Liver (tissue), 3 donors: Measurements from ENCODE around the gene CBL.

Source experiments
- ATF3 ChIP-seq: IDR thresholded peaks from 2 replicates; pipeline ENCODE4 v1.6.1; 2016; ENCODE audit warnings: antibody characterized with exemption
- CTCF ChIP-seq: fragments of 150-350 bp; IDR thresholded peaks from 2 replicates; pipeline ENCODE4 v1.5.1; 2017; ENCODE audit warnings: improper control_type of control experiment, low read depth, low read length; ENCODE audit not compliant: missing input control
- EGR1 ChIP-seq, 2 donors: IDR thresholded peaks; 2 replicates each; pipeline ENCODE4 v1.6.1; 2016 to 2018; ENCODE audit warnings: antibody characterized with exemption in 2 of 2, low read depth in 2 of 2
- GABPA ChIP-seq, 2 donors: IDR thresholded peaks in 1 of 2; conservative IDR thresholded peaks in 1 of 2; 2 replicates each; pipeline ENCODE4 v1.6.1; 2016; ENCODE audit warnings: antibody characterized with exemption in 2 of 2, mild to moderate bottlenecking in 1 of 2, moderate library complexity in 1 of 2
- HNF4A ChIP-seq, 2 donors: conservative IDR thresholded peaks; 2 replicates each; pipeline ENCODE4 v1.6.1; 2016; ENCODE audit warnings: antibody characterized with exemption in 2 of 2, mild to moderate bottlenecking in 2 of 2
- MAX ChIP-seq: IDR thresholded peaks from 2 replicates; pipeline ENCODE4 v1.6.1; 2016; ENCODE audit warnings: antibody characterized with exemption
- RAD21 ChIP-seq, 2 donors: IDR thresholded peaks; 2 replicates each; pipeline ENCODE4 v1.6.1; 2016; ENCODE audit warnings: antibody characterized with exemption in 2 of 2, mild to moderate bottlenecking in 2 of 2
- REST ChIP-seq: IDR thresholded peaks from 2 replicates; pipeline ENCODE4 v1.6.1; 2016; ENCODE audit warnings: antibody characterized with exemption, mild to moderate bottlenecking
- SP1 ChIP-seq: IDR thresholded peaks from 2 replicates; pipeline ENCODE4 v1.6.1; 2018; ENCODE audit warnings: antibody characterized with exemption, mild to moderate bottlenecking
- ZBTB33 ChIP-seq: IDR thresholded peaks from 2 replicates; pipeline ENCODE4 v1.6.1; 2016; ENCODE audit warnings: antibody characterized with exemption
- donor health status: healthy.
- donor health status: healthy.

- TF ChIP-seq ATF3 (no peak), HNF4A (conservative IDR thresholded peaks at IDR 0.05) (no peak), ZBTB33 (no peak), CTCF (no peak), REST (no peak), SP1 (no peak), GABPA (IDR thresholded peaks at IDR 0.05 in 1 of 2, conservative IDR thresholded peaks at IDR 0.05 in 1 of 2) (no peak), MAX (no peak), EGR1 (IDR thresholded peaks at IDR 0.05; ENCODE audit: low read depth in 2 of 2) (no peak), RAD21 (IDR thresholded peaks at IDR 0.05) (no peak)
Observed at GRCh38 chr11:119173453-119173852, 32.7 kb upstream of the CBL start.
